Prostate gland (tissue), 2 donors: ENCODE results near the gene BPIFB3. TPM values are rescaled to one million over a fixed set of nuclear protein-coding genes. Genes with fewer than 3 reads are reported as not detected.
"Not testable (repeated sequence)": the region's sequence is repeated elsewhere in the genome, so short reads cannot be mapped to it uniquely, and the experiment has no call there.

Experiments used
- DNase-seq: peaks from one replicate; pipeline ENCODE4 v3.0.0-alpha.2; 2019; ENCODE audit warnings: low spot score
- H3K27ac ChIP-seq, 2 donors: fragments of 200-600 bp; sonication (generic); 2 replicates each; pipeline ENCODE4 v1.5.1; 2017 to 2019
- H3K27me3 ChIP-seq: fragments of 200-600 bp; sonication (generic); replicated peaks from 2 replicates; pipeline ENCODE4 v1.5.1; 2019; ENCODE audit not compliant: insufficient read depth
- H3K36me3 ChIP-seq, 2 donors: fragments of 200-600 bp; sonication (generic); 1 replicate in 1 of 2; 2 replicates in 1 of 2; pipeline versions ENCODE4 v1.5.1 to v1.8.1; 2017 to 2019
- H3K4me1 ChIP-seq: fragments of 200-600 bp; sonication (generic); replicated peaks from 2 replicates; pipeline ENCODE4 v1.5.1; 2019
- H3K4me3 ChIP-seq, 2 donors: fragments of 200-600 bp; sonication (generic); 2 replicates each; pipeline ENCODE4 v1.5.1; 2017 to 2019
- H3K9me3 ChIP-seq: fragments of 200-600 bp; sonication (generic); 2 replicates; pipeline ENCODE4 v1.5.1; 2017
- CTCF ChIP-seq, 4 experiments: fragments of 200-600 bp in 2 of 4; fragments of 450-650 bp in 2 of 4; sonication (generic) in 2 of 4; IDR thresholded peaks; 1 replicate in 3 of 4; 2 replicates in 1 of 4; pipeline ENCODE4 v1.5.1; 2016 to 2019; ENCODE audit warnings: antibody characterized with exemption in 4 of 4, mild to moderate bottlenecking in 2 of 4, moderate library complexity in 2 of 4
- POLR2A ChIP-seq: fragments of 450-650 bp; IDR thresholded peaks from one replicate; pipeline ENCODE4 v1.6.1; 2016; ENCODE audit warnings: antibody characterized with exemption, mild to moderate bottlenecking
- POLR2AphosphoS5 ChIP-seq: sonication (generic); formaldehyde crosslinking; IDR thresholded peaks from one replicate; pipeline ENCODE4 v1.6.1; 2017; ENCODE audit warnings: antibody characterized with exemption
- WGBS: methylation state at CpG from one replicate; pipeline ENCODE4 v1.1.5; 2018; 5-methylcytosine and 5-hydroxymethylcytosine counted together
- intact Hi-C: fragments of 100-400 bp; cut with DNase I; formaldehyde crosslinking; loops from one replicate; pipeline ENCODE4 v1.14.2; 2022
- total RNA-seq, 2 donors: library from RNA; depleted of rRNA; stranded (reverse); fragments of >200 nt; gene quantifications; one replicate each; pipeline ENCODE4 v1.1.0, GENCODE V29; 2016

BPIFB3 gene
- total RNA-seq, 2 donors from 2014 or later = not detected

GRCh38 chr20:33120934-33121333, 67.2 kb downstream of the BPIFB3 start:
- Histone ChIP-seq H3K9me3 (no peaks in the 10 kb centered on the region), H3K36me3 (no peaks in the 10 kb centered on the region), H3K27ac (no peak overlapping the region), H3K27me3 (no peaks in the 10 kb centered on the region), H3K4me1 (no peaks in the 10 kb centered on the region), H3K4me3 (no peak overlapping the region)
- 93% methylated on average over 3 of the region's 3 CpGs for WGBS
- TF ChIP-seq CTCF (IDR thresholded peaks at IDR 0.05) (no peak), POLR2AphosphoS5 (no peak), POLR2A (no peak)
- intact Hi-C loops = no loop called here
- DNase-seq = no peak

- H3K27ac ChIP-seq, DNase-seq, H3K4me1 ChIP-seq, H3K36me3 ChIP-seq, H3K9me3 ChIP-seq, intact Hi-C loops, H3K4me3 ChIP-seq, H3K27me3 ChIP-seq: not testable (repeated sequence)
- 67% methylated on average over 1 of the region's 1 CpG for WGBS
Measured at GRCh38 chr20:33122297-33122696, 68.6 kb downstream of the BPIFB3 start.

Other genes starting within 250 kb of the BPIFB3 start
- gene MAPRE1, start 233.9 kb upstream of the BPIFB3 start, total RNA-seq = 100 to 1,000 TPM in 1 of 2 donors, 10 to 100 TPM in 1; 65.4 to 136 TPM
- 1 to 10 TPM in 1 of 2 donors, under 1 TPM in 1; 0.87 to 1.8 TPM for gene EFCAB8, start 195.0 kb upstream of the BPIFB3 start, total RNA-seq
- 1 to 10 TPM in 1 of 2 donors, not detected in 1; 4.7 TPM for gene SUN5, start 49.5 kb upstream of the BPIFB3 start, total RNA-seq
- 1 to 10 TPM in 1 of 2 donors, not detected in 1; 5.1 TPM for gene BPIFB2, start 46.2 kb upstream of the BPIFB3 start, total RNA-seq
- gene BPIFB6, start 22.3 kb upstream of the BPIFB3 start, total RNA-seq = not detected
- 1 to 10 TPM in 1 of 2 donors, not detected in 1; 1.1 TPM for gene BPIFB4, start 25.7 kb downstream of the BPIFB3 start, total RNA-seq
- not detected for gene BPIFA2, start 114.3 kb downstream of the BPIFB3 start, total RNA-seq
- 1 to 10 TPM in 1 of 2 donors, not detected in 1; 7.7 TPM for gene BPIFA3, start 163.4 kb downstream of the BPIFB3 start, total RNA-seq
- not detected for gene BPIFA1, start 182.1 kb downstream of the BPIFB3 start, total RNA-seq
- 1 to 10 TPM in 1 of 2 donors, not detected in 1; 2.1 TPM for gene BPIFB1, start 229.3 kb downstream of the BPIFB3 start, total RNA-seq